GM12878 (cell line): Measurements from ENCODE around the gene TGIF2. TPM values are rescaled to one million over a fixed set of nuclear protein-coding genes. Genes with fewer than 3 reads are reported as not detected.
A peak's percentile ranks its signal among the peaks of the same experiment; 100 is the strongest.

Source experiments
- ATF3 ChIP-seq: IDR thresholded peaks from 2 replicates; pipeline ENCODE4 v1.6.1; 2011; ENCODE audit warnings: low read depth, mild to moderate bottlenecking, low read length, moderate library complexity, borderline replicate concordance; ENCODE audit errors: extremely low read depth
- ATF7 ChIP-seq: fragments of 450-650 bp; IDR thresholded peaks from 2 replicates; pipeline ENCODE4 v1.6.1; 2016; ENCODE audit warnings: low read depth, mild to moderate bottlenecking
- CBFB ChIP-seq: IDR thresholded peaks from 2 replicates; pipeline ENCODE4 v1.6.1; 2016; ENCODE audit warnings: antibody characterized with exemption, low read depth
- CBX3 ChIP-seq: fragments of 200-600 bp; sonication (generic); IDR thresholded peaks from 2 replicates; pipeline ENCODE4 v1.6.1; 2016; ENCODE audit warnings: low read depth, borderline replicate concordance
- CHD2 ChIP-seq: IDR thresholded peaks from 2 replicates; pipeline ENCODE4 v1.6.1; 2011; ENCODE audit warnings: low read depth, low read length, improper control_type of control experiment, borderline replicate concordance
- CHD4 ChIP-seq: fragments of 200-600 bp; sonication (generic); IDR thresholded peaks from 2 replicates; pipeline ENCODE4 v1.6.1; 2016; ENCODE audit warnings: mild to moderate bottlenecking
- CREB1 ChIP-seq: IDR thresholded peaks from 2 replicates; pipeline ENCODE4 v1.6.1; 2012; ENCODE audit warnings: low read depth, mild to moderate bottlenecking, inconsistent platforms
- CREM ChIP-seq: IDR thresholded peaks from 2 replicates; pipeline ENCODE4 v1.6.1; 2014; ENCODE audit warnings: antibody characterized with exemption, low read depth
- CTCF ChIP-seq, 3 experiments: IDR thresholded peaks in 2 of 3; conservative IDR thresholded peaks in 1 of 3; 2 replicates each; pipeline ENCODE4 v1.5.1; 2011; ENCODE audit warnings: low read depth in 3 of 3, low read length in 3 of 3, mild to moderate bottlenecking in 3 of 3, control low read depth in 2 of 3, moderate library complexity in 2 of 3, inconsistent platforms in 1 of 3, mixed read lengths in 1 of 3; ENCODE audit not compliant: control insufficient read depth in 2 of 3, insufficient read depth in 1 of 3; ENCODE audit errors: extremely low read depth in 1 of 3
- EGR1 ChIP-seq, 2 experiments: IDR thresholded peaks; 1 replicate in 1 of 2; 2 replicates in 1 of 2; pipeline ENCODE4 v1.6.1; 2011 to 2012; ENCODE audit warnings: low read depth in 2 of 2, low read length in 2 of 2, borderline replicate concordance in 1 of 2, mild to moderate bottlenecking in 1 of 2, moderate library complexity in 1 of 2
- EP300 ChIP-seq, 2 experiments: fragments of 150-350 bp in 1 of 2; IDR thresholded peaks; 2 replicates each; pipeline ENCODE4 v1.6.1; 2011 to 2012; ENCODE audit warnings: low read depth in 2 of 2, low read length in 2 of 2, borderline replicate concordance in 1 of 2, improper control_type of control experiment in 1 of 2, inconsistent platforms in 1 of 2; ENCODE audit not compliant: control insufficient read depth in 1 of 2
- ETV6 ChIP-seq, 2 experiments: fragments of 450-650 bp in 1 of 2; IDR thresholded peaks in 1 of 2; conservative IDR thresholded peaks in 1 of 2; 2 replicates each; pipeline ENCODE4 v1.6.1; 2014; ENCODE audit warnings: antibody characterized with exemption in 1 of 2, borderline replicate concordance in 1 of 2, low read depth in 1 of 2, mild to moderate bottlenecking in 1 of 2, moderate library complexity in 1 of 2
- EZH2 ChIP-seq: IDR thresholded peaks from 2 replicates; pipeline ENCODE4 v1.6.1; 2012; ENCODE audit warnings: low read depth, mild to moderate bottlenecking, control low read depth, inconsistent platforms, low read length, borderline replicate concordance; ENCODE audit not compliant: control insufficient read depth
- FOXM1 ChIP-seq: IDR thresholded peaks from 2 replicates; pipeline ENCODE4 v1.6.1; 2012; ENCODE audit warnings: low read depth, mild to moderate bottlenecking, inconsistent platforms, low read length, moderate library complexity
- IKZF2 ChIP-seq, 2 experiments: fragments of 450-650 bp; IDR thresholded peaks; 2 replicates each; pipeline ENCODE4 v1.6.1; 2017; ENCODE audit warnings: mild to moderate bottlenecking in 2 of 2, moderate library complexity in 2 of 2
- MAX ChIP-seq: IDR thresholded peaks from 2 replicates; pipeline ENCODE4 v1.6.1; 2012; ENCODE audit warnings: low read depth, low read length, improper control_type of control experiment
- NBN ChIP-seq: fragments of 450-650 bp; IDR thresholded peaks from 2 replicates; pipeline ENCODE4 v1.6.1; 2016
- PAX5 ChIP-seq: IDR thresholded peaks from 2 replicates; pipeline ENCODE4 v1.6.1; 2011; ENCODE audit warnings: low read depth, low read length, borderline replicate concordance
- RAD51 ChIP-seq: fragments of 450-650 bp; IDR thresholded peaks from 2 replicates; pipeline ENCODE4 v1.6.1; 2016; ENCODE audit warnings: moderate library complexity, mild to moderate bottlenecking, inconsistent platforms
- RUNX3 ChIP-seq: IDR thresholded peaks from 2 replicates; pipeline ENCODE4 v1.6.1; 2012; ENCODE audit warnings: low read length, inconsistent platforms
- SMC3 ChIP-seq: IDR thresholded peaks from 2 replicates; pipeline ENCODE4 v1.6.1; 2011; ENCODE audit warnings: low read length, improper control_type of control experiment, borderline replicate concordance
- SRF ChIP-seq, 2 experiments: IDR thresholded peaks; 2 replicates each; pipeline ENCODE4 v1.6.1; 2011; ENCODE audit warnings: low read depth in 2 of 2, low read length in 2 of 2, mild to moderate bottlenecking in 1 of 2, moderate library complexity in 1 of 2
- SUZ12 ChIP-seq: fragments of 200-600 bp; sonication (generic); IDR thresholded peaks from one replicate; pipeline ENCODE4 v1.6.1; 2018; ENCODE audit warnings: antibody characterized with exemption, mild to moderate bottlenecking; ENCODE audit not compliant: unreplicated experiment
- TAF1 ChIP-seq: IDR thresholded peaks from 2 replicates; pipeline ENCODE4 v1.6.1; 2011; ENCODE audit warnings: mild to moderate bottlenecking, low read depth, low read length, borderline replicate concordance
- TCF12 ChIP-seq: IDR thresholded peaks from 2 replicates; pipeline ENCODE4 v1.6.1; 2011; ENCODE audit warnings: low read depth, mild to moderate bottlenecking, low read length
- USF1 ChIP-seq: IDR thresholded peaks from 2 replicates; pipeline ENCODE4 v1.6.1; 2011; ENCODE audit warnings: borderline replicate concordance, low read depth, mild to moderate bottlenecking, moderate library complexity, mixed read lengths, low read length; ENCODE audit not compliant: insufficient read depth; ENCODE audit errors: extremely low read length
- ZZZ3 ChIP-seq: IDR thresholded peaks from 2 replicates; pipeline ENCODE4 v1.6.1; 2011; ENCODE audit warnings: low read depth; ENCODE audit not compliant: control insufficient read depth, insufficient read length
- polyA plus RNA-seq, 11 experiments: library from polyadenylated mRNA; depleted of rRNA in 4 of 11; unstranded in 6 of 11; stranded (reverse) in 5 of 11; fragments of >200 nt; fragmentation: Nextera tagmentation in 4 of 11; fragmentation: Illumina TruSeq in 1 of 11; extraction: Ambion mirVana in 4 of 11; extraction: Trizol in 1 of 11; gene quantifications; 1 replicate in 1 of 11; 2 replicates in 10 of 11; pipeline versions ENCODE4 v1.2.1 to v1.2.3, GENCODE V29; 2011 to 2016; ENCODE audit warnings: inconsistent platforms in 2 of 11, missing spikeins in 2 of 11, low read depth in 1 of 11
- total RNA-seq, 4 experiments: library from RNA; depleted of rRNA in 3 of 4; stranded (reverse); fragments of >200 nt in 3 of 4; fragmentation: Illumina TruSeq in 1 of 4; extraction: Trizol in 1 of 4; gene quantifications; 2 replicates each; pipeline versions ENCODE4 v1.2.1 to v1.2.3, GENCODE V29; 2013 to 2021

Gene TGIF2
- total and polyA plus RNA-seq, 10 of the 15 experiments (the other 5 are each of a cell fraction or from before 2014, with no cell fraction given) = 13.1 to 47.1 (median 36.6) TPM

- TF ChIP-seq USF1 (no peak), SUZ12 (no peak), EP300 (IDR thresholded peaks at IDR 0.05; ENCODE audit: borderline replicate concordance in 1 of 2, control insufficient read depth in 1 of 2, low read depth in 2 of 2, low read length in 2 of 2) (peak in 1 of 2 experiments; percentile 54; a peak in 1 of 4 replicates), MAX (peak; percentile 66), EGR1 (IDR thresholded peaks at IDR 0.05; ENCODE audit: borderline replicate concordance in 1 of 2, low read depth in 2 of 2, low read length in 2 of 2) (peak in 1 of 2 experiments; percentile 49; a peak in 1 of 3 replicates), ATF3 (no peak), RUNX3 (peak; percentile 69), CHD4 (no peak), CBFB (peak; percentile 14; the same call in 1 of the 2 replicates), FOXM1 (peak; percentile 20; the same call in 1 of the 2 replicates), NBN (peak; percentile 98), IKZF2 (IDR thresholded peaks at IDR 0.05) (peak in 1 of 2 experiments; percentile 4; a peak in 1 of 4 replicates), CHD2 (peak; percentile 52), TAF1 (no peak; the same call in 1 of the 2 replicates), SRF (IDR thresholded peaks at IDR 0.05; ENCODE audit: low read depth in 2 of 2, low read length in 2 of 2) (no peak), CBX3 (no peak), PAX5 (peak; percentile 47; the same call in 1 of the 2 replicates), CTCF (IDR thresholded peaks at IDR 0.05 in 2 of 3, conservative IDR thresholded peaks at IDR 0.05 in 1 of 3; ENCODE audit: control insufficient read depth in 2 of 3, extremely low read depth in 1 of 3, insufficient read depth in 1 of 3, low read depth in 3 of 3, low read length in 3 of 3) (peak; percentile 94 to 99 (median 96); a peak in 5 of 6 replicates), CREB1 (peak; percentile 96), SMC3 (peak; percentile 81), ETV6 (conservative IDR thresholded peaks at IDR 0.05 in 1 of 2, IDR thresholded peaks at IDR 0.05 in 1 of 2; ENCODE audit: borderline replicate concordance in 1 of 2, low read depth in 1 of 2) (no peak), RAD51 (no peak), ATF7 (peak; percentile 99), EZH2 (no peak), CREM (peak; percentile 98), TCF12 (peak; percentile 62; the same call in 1 of the 2 replicates), ZZZ3 (no peak)
Measured at GRCh38 chr20:36605399-36606157, 32.2 kb downstream of the TGIF2 start, which contains the start of gene RAB5IF (continued).
